ENCODE results near the gene GOLIM4.

- TF ChIP-seq SPI1 (IDR thresholded peaks at IDR 0.05; ENCODE audit: low read depth, low read length) (no peak), POLR2A (IDR thresholded peaks at IDR 0.05; ENCODE audit: low read depth, low read length) (no peak)
Observed at GRCh38 chr3:167991213-167991612, 104.5 kb downstream of the GOLIM4 start.

Measured in GM12891 (cell line).